Activated B cell treated with CpG ODN at 0.5 μM for 24 hours (primary cell): ENCODE results near the gene SDC1. TPM values are rescaled to one million over a fixed set of nuclear protein-coding genes. Genes with fewer than 3 reads are reported as not detected.

ENCODE experiments used
- ATAC-seq: fragments of 200-7000 bp; cut with Tn5 transposase; one replicate; pipeline ENCODE4 v1.10.0; 2021; ENCODE audit warnings: low read depth, mild to moderate bottlenecking, moderate library complexity
- CTCF ChIA-PET: fragments of 350-600 bp; sonication (Branson Sonifier 250); formaldehyde crosslinking; loops from one replicate; lab custom pipeline; 2021; ENCODE audit warnings: antibody characterized with exemption; lab: Charles Lee
- POLR2A ChIA-PET: fragments of 350-600 bp; sonication (Branson Sonifier 250); formaldehyde crosslinking; loops from one replicate; lab custom pipeline; 2021; ENCODE audit warnings: antibody characterized with exemption; lab: Charles Lee
- DNase-seq: peaks from one replicate; pipeline ENCODE4 v3.0.0; 2022
- H3K27ac Mint-ChIP-seq: one replicate; pipeline ENCODE4 v1.8.0; 2020; ENCODE audit warnings: mixed read lengths
- H3K27me3 Mint-ChIP-seq: one replicate; pipeline ENCODE4 v1.8.0; 2021; ENCODE audit warnings: mixed read lengths
- H3K36me3 Mint-ChIP-seq: one replicate; pipeline ENCODE4 v1.8.0; 2021; ENCODE audit warnings: low read depth, mixed read lengths
- H3K4me1 Mint-ChIP-seq: one replicate; pipeline ENCODE4 v1.8.0; 2021; ENCODE audit warnings: mixed read lengths
- H3K4me3 Mint-ChIP-seq: one replicate; pipeline ENCODE4 v1.8.0; 2020; ENCODE audit warnings: mild to moderate bottlenecking, mixed read lengths
- H3K9me3 Mint-ChIP-seq: one replicate; pipeline ENCODE4 v1.8.0; 2020; ENCODE audit warnings: mixed read lengths
- CTCF ChIP-seq: fragments of 200-600 bp; IDR thresholded peaks from one replicate; pipeline ENCODE4 v1.8.0; 2022; ENCODE audit warnings: antibody characterized with exemption, mild to moderate bottlenecking
- intact Hi-C: fragments of 100-400 bp; cut with micrococcal nuclease; formaldehyde crosslinking; loops from one replicate; pipeline ENCODE4 v1.15.1; 2024
- total RNA-seq: library from RNA; stranded (reverse); gene quantifications from 2 replicates; pipeline ENCODE4 v1.2.3, GENCODE V29; 2022

Gene SDC1
- total RNA-seq, 1 donor from 2014 or later = not detected

DNA sequence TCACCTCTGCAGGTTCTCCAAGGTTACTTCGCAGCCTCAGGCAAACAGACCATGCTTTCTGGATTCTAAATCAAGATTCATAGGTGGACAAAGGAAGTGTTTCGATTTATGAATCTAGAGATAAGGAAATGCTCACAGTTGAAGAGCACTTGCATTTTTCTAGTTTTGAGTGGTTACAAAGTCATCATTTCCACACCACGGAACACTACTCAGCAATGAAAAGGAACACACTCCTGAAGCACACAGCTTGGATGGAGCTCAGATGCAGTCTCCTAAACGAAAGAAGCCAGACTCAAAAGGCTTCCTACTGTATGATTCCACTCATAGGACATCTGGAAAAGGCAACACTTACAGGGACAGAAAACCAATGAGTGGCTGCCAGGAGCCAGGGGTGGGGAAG lies 31.7 kb downstream of the SDC1 start:
- H3K27me3 Mint-ChIP-seq = no peaks in the 10 kb centered on the region
- CTCF ChIA-PET = no interaction called here
- H3K27ac Mint-ChIP-seq = no peak overlapping the region
- POLR2A ChIA-PET = no interaction called here
- no peaks in the 10 kb centered on the region for H3K4me1 Mint-ChIP-seq
- intact Hi-C loops = no loop called here
- no peaks in the 10 kb centered on the region for H3K9me3 Mint-ChIP-seq
- ATAC-seq = no peak
- TF ChIP-seq CTCF = no peak
- DNase-seq = no peak
- H3K36me3 Mint-ChIP-seq = no peaks in the 10 kb centered on the region
- no peak overlapping the region for H3K4me3 Mint-ChIP-seq

- CTCF ChIA-PET = no interaction called here
- no peak overlapping the region for H3K4me3 Mint-ChIP-seq
- no peaks in the 10 kb centered on the region for H3K4me1 Mint-ChIP-seq
- intact Hi-C loops = no loop called here
- ATAC-seq (no peak), DNase-seq (no peak)
- H3K36me3 Mint-ChIP-seq = no peaks in the 10 kb centered on the region
- POLR2A ChIA-PET = no interaction called here
- H3K27ac Mint-ChIP-seq = no peak overlapping the region
- TF ChIP-seq CTCF = no peak
- no peaks in the 10 kb centered on the region for H3K9me3 Mint-ChIP-seq
- H3K27me3 Mint-ChIP-seq = no peaks in the 10 kb centered on the region
Measured at GRCh38 chr2:20192781-20193180, 32.1 kb downstream of the SDC1 start.

DNA sequence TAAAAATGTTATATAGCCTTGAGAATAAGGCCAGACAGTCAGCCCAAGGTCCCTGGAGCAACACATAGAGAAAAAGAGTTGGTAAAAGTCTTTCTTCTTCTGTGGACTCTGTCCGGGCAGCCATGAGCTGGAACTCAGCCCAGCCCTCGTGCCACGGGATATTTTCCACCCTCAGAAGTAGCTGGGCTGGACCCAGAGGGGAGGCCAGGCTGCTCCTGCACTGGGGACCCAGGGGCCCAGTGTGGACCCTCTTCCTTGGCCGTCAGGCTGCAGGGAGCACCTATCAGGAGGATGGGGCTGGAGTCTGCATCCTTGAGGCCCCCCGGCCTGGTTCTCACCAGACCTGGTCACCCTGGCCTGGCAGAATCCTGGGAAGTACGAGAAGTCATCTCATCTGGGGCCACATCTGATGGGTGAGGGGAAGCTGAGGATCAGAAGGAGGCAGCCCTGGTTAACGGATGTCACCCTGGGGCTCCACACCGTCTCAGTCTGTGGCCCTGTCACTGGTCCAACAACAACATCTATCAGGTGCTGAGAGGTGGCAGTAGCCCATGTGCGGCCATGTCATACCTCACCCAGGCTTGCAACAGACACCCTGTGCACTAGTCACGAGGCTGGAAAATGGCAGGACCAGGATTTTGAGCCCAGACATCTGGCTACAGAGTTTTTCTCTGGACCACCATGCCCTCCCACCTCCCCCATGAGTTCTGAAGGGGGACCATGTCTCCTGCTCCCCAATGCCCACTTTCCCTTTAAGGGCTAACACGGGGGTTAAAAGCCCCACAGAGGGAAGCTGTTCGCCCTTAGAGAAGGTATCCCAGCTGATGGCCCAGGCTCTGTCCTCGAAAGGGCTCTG lies 33.0 kb downstream of the SDC1 start:
- intact Hi-C loops = no loop called here
- H3K9me3 Mint-ChIP-seq = no peaks in the 10 kb centered on the region
- no peak overlapping the region for H3K4me3 Mint-ChIP-seq
- ATAC-seq (no peak), DNase-seq (no peak)
- H3K4me1 Mint-ChIP-seq = no peaks in the 10 kb centered on the region
- CTCF ChIA-PET = no interaction called here
- no peak for TF ChIP-seq CTCF
- POLR2A ChIA-PET = no interaction called here
- H3K36me3 Mint-ChIP-seq = no peaks in the 10 kb centered on the region
- H3K27me3 Mint-ChIP-seq = no peaks in the 10 kb centered on the region
- no peak overlapping the region for H3K27ac Mint-ChIP-seq

- no peak for TF ChIP-seq CTCF
- ChIA-PET CTCF (no interaction called here), POLR2A (no interaction called here)
- no peak overlapping the region for H3K27ac Mint-ChIP-seq
- H3K4me1 Mint-ChIP-seq = no peaks in the 10 kb centered on the region
- intact Hi-C loops = no loop called here
- no peak overlapping the region for H3K4me3 Mint-ChIP-seq
- no peaks in the 10 kb centered on the region for H3K36me3 Mint-ChIP-seq
- DNase-seq (no peak), ATAC-seq (no peak)
- H3K27me3 Mint-ChIP-seq = no peaks in the 10 kb centered on the region
- no peaks in the 10 kb centered on the region for H3K9me3 Mint-ChIP-seq
Measured at GRCh38 chr2:20190876-20191713, 33.8 kb downstream of the SDC1 start.

GRCh38 chr2:20190170-20190569 lies 34.8 kb downstream of the SDC1 start:
- POLR2A ChIA-PET = no interaction called here
- H3K27ac Mint-ChIP-seq = no peak overlapping the region
- H3K4me3 Mint-ChIP-seq = no peak overlapping the region
- ATAC-seq = no peak
- TF ChIP-seq CTCF = no peak
- peaks cover 2% of the 10 kb centered on the region for H3K27me3 Mint-ChIP-seq
- H3K9me3 Mint-ChIP-seq = no peaks in the 10 kb centered on the region
- no peak for DNase-seq
- no peaks in the 10 kb centered on the region for H3K36me3 Mint-ChIP-seq
- intact Hi-C loops = no loop called here
- H3K4me1 Mint-ChIP-seq = no peaks in the 10 kb centered on the region
- CTCF ChIA-PET = no interaction called here
